SU-DHL-6 (cell line): ENCODE results near the gene C1QTNF8.

ENCODE experiments used
- CTCF ChIP-seq: fragments of 200-600 bp; sonication (generic); IDR thresholded peaks from one replicate; pipeline ENCODE4 v1.5.1; 2017; ENCODE audit warnings: antibody characterized with exemption, mild to moderate bottlenecking, low read length, moderate library complexity; ENCODE audit not compliant: insufficient read depth, poor library complexity, severe bottlenecking
- EZH2phosphoT487 ChIP-seq: fragments of 200-600 bp; sonication (generic), shearing (Covaris generic); conservative IDR thresholded peaks from 2 replicates; pipeline ENCODE4 v1.6.1; 2018; ENCODE audit warnings: mild to moderate bottlenecking, antibody characterized with exemption, low read length, moderate library complexity, mixed read lengths

GRCh38 chr16:1123525-1124230, 27.6 kb upstream of the C1QTNF8 start:
- TF ChIP-seq CTCF (no peak), EZH2phosphoT487 (no peak)
